ENCODE data around the gene CDKL4. TPM values are rescaled to one million over a fixed set of nuclear protein-coding genes. Genes with fewer than 3 reads are reported as not detected.
"Not testable (repeated sequence)": the region's sequence is repeated elsewhere in the genome, so short reads cannot be mapped to it uniquely, and the experiment has no call there.

The CDKL4 gene
- 0.25 and 0.64 TPM in 2 replicates for total RNA-seq

GRCh38 chr2:39243469-39244123 is at the start of gene CDKL4:
TSS of gene CDKL4 (minus strand) at chr2:39243970.
- no peak for DNase-seq (ENCODE audit: low read depth in 2 of 2)

GRCh38 chr2:39290433-39290832 is 46.7 kb upstream of the CDKL4 start:
- no peak for DNase-seq (ENCODE audit: low read depth in 2 of 2)

GRCh38 chr2:39289609-39290008 is 45.8 kb upstream of the CDKL4 start:
- DNase-seq (ENCODE audit: low read depth in 2 of 2): no peak

- no peak for DNase-seq (ENCODE audit: low read depth in 2 of 2)
These were observed 39.8 kb upstream of the CDKL4 start for GRCh38 chr2:39283561-39283960.

- no peak for DNase-seq (ENCODE audit: low read depth in 2 of 2)
These were observed 37.6 kb upstream of the CDKL4 start for GRCh38 chr2:39281391-39281790.

GRCh38 chr2:39275016-39275415 is 31.2 kb upstream of the CDKL4 start:
- DNase-seq (ENCODE audit: low read depth in 2 of 2): no peak

GRCh38 chr2:39269941-39270340 is 26.2 kb upstream of the CDKL4 start:
- no peak for DNase-seq (ENCODE audit: low read depth in 2 of 2)

GRCh38 chr2:39266916-39267434 is 23.2 kb upstream of the CDKL4 start:
- DNase-seq (ENCODE audit: low read depth in 2 of 2): no peak

- no peak for DNase-seq (ENCODE audit: low read depth in 2 of 2)
These were observed 22.5 kb upstream of the CDKL4 start for GRCh38 chr2:39266139-39266805.

- DNase-seq (ENCODE audit: low read depth in 2 of 2): no peak
These were observed 21.5 kb upstream of the CDKL4 start for GRCh38 chr2:39265315-39265714.

GRCh38 chr2:39264733-39265132 is 21.0 kb upstream of the CDKL4 start:
- peak in 1 of 2 donors; percentile 30 for DNase-seq (ENCODE audit: low read depth in 2 of 2)

- no peak for DNase-seq (ENCODE audit: low read depth in 2 of 2)
These were observed 16.3 kb upstream of the CDKL4 start for GRCh38 chr2:39260087-39260486.

- DNase-seq (ENCODE audit: low read depth in 2 of 2): no peak
These were observed 12.3 kb upstream of the CDKL4 start for GRCh38 chr2:39256040-39256439.

- no peak for DNase-seq (ENCODE audit: low read depth in 2 of 2)
These were observed 9.2 kb upstream of the CDKL4 start for GRCh38 chr2:39252888-39253518.

GRCh38 chr2:39247512-39248043 is 3.8 kb upstream of the CDKL4 start:
- no peak for DNase-seq (ENCODE audit: low read depth in 2 of 2)

- DNase-seq (ENCODE audit: low read depth in 2 of 2): no peak
These were observed 2.7 kb upstream of the CDKL4 start for GRCh38 chr2:39246382-39246980.

GRCh38 chr2:39244963-39245625 is 1.3 kb upstream of the CDKL4 start:
- DNase-seq (ENCODE audit: low read depth in 2 of 2): not testable (repeated sequence)

GRCh38 chr2:39244241-39244862 is 582 bp upstream of the CDKL4 start:
- not testable (repeated sequence) for DNase-seq (ENCODE audit: low read depth in 2 of 2)

GRCh38 chr2:39241588-39241987 is 2.2 kb downstream of the CDKL4 start:
- DNase-seq (ENCODE audit: low read depth in 2 of 2): peak; percentile 39 to 60

- no peak for DNase-seq (ENCODE audit: low read depth in 2 of 2)
These were observed 3.0 kb downstream of the CDKL4 start for GRCh38 chr2:39240758-39241157.

- DNase-seq (ENCODE audit: low read depth in 2 of 2): no peak
These were observed 9.0 kb downstream of the CDKL4 start for GRCh38 chr2:39234754-39235153.
